Neutrophil (primary cell): Measurements from ENCODE around the gene KRTAP4-8.
"Not testable (repeated sequence)": the region's sequence is repeated elsewhere in the genome, so short reads cannot be mapped to it uniquely, and the experiment has no call there.

ENCODE experiments used
- H3K27ac ChIP-seq: fragments of 200-600 bp; sonication (generic); 2 replicates; pipeline ENCODE4 v1.5.1; 2016; ENCODE audit warnings: mild to moderate bottlenecking, moderate library complexity
- H3K27me3 ChIP-seq: fragments of 200-600 bp; sonication (generic); 2 replicates; pipeline ENCODE4 v1.6.0; 2016; ENCODE audit warnings: mild to moderate bottlenecking
- H3K36me3 ChIP-seq: fragments of 200-600 bp; sonication (generic); 2 replicates; pipeline ENCODE4 v1.5.1; 2017
- H3K4me1 ChIP-seq, 2 experiments: fragments of 200-600 bp in 1 of 2; sonication (generic) in 1 of 2; 1 replicate in 1 of 2; 2 replicates in 1 of 2; pipeline versions ENCODE4 v1.5.1 to v1.6.1; 2013 to 2016; ENCODE audit warnings: low read depth in 1 of 2, low read length in 1 of 2, mild to moderate bottlenecking in 1 of 2, moderate library complexity in 1 of 2; ENCODE audit not compliant: control insufficient read depth in 1 of 2, insufficient read depth in 1 of 2
- H3K4me3 ChIP-seq, 2 experiments: fragments of 200-600 bp in 1 of 2; sonication (generic) in 1 of 2; 1 replicate in 1 of 2; 2 replicates in 1 of 2; pipeline ENCODE4 v1.5.1; 2013 to 2016; ENCODE audit warnings: low read depth in 1 of 2, low read length in 1 of 2, mild to moderate bottlenecking in 1 of 2, moderate library complexity in 1 of 2
- H3K9me3 ChIP-seq: fragments of 200-600 bp; sonication (generic); 2 replicates; pipeline ENCODE4 v1.5.1; 2016
- TF ChIP-seq, protein P1 (sequence below): fragments of 200-600 bp; sonication (generic); IDR thresholded peaks from 2 replicates; pipeline ENCODE4 v1.5.1; 2016; ENCODE audit warnings: antibody characterized with exemption

The KRTAP4-8 gene

DNA sequence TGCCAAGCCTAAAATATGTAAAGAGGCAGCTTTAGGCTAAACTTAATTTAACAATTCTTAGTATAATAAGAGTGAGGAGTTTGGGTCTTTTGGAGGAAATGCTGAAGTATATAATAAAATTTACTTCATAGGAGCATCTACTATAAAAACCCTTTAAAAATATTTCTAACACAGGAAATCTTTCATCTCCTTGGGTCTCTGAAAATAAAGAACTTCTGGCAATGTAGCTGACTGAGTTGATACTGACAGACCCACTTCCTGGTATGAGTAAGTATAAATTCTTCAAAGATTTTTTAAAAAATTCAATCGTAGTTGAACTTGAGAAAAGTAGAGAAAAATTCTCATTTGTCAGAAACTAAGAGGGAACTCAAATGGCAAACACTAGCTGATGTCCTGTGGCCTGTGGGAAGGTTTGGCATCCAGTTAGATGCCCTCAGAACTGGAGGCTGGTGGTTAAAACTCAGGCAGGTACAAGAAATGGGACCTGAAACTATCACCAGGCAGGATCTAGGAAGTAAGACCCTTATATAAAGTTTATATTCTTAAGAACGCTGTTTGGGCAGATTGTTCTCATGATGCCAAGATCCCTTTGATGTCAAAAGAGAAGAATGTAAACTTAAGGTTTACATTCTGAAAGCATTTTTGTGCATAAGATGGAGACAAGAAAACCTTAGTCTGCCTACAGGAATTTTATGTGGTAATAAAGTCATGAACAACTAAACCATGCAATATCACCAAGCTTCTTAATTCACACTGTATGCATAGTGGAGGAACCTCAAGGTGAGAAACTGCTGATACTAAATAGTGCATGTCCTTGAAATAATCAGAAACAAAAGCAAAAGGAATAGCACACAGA, 36.2 kb upstream of the KRTAP4-8 start:
- Histone ChIP-seq H3K27ac (no peak overlapping the region), H3K4me1 (no peaks in the 10 kb centered on the region), H3K27me3 (no peaks in the 10 kb centered on the region), H3K36me3 (no peaks in the 10 kb centered on the region), H3K9me3 (no peaks in the 10 kb centered on the region), H3K4me3 (no peak overlapping the region)
- TF ChIP-seq, protein P1, sequence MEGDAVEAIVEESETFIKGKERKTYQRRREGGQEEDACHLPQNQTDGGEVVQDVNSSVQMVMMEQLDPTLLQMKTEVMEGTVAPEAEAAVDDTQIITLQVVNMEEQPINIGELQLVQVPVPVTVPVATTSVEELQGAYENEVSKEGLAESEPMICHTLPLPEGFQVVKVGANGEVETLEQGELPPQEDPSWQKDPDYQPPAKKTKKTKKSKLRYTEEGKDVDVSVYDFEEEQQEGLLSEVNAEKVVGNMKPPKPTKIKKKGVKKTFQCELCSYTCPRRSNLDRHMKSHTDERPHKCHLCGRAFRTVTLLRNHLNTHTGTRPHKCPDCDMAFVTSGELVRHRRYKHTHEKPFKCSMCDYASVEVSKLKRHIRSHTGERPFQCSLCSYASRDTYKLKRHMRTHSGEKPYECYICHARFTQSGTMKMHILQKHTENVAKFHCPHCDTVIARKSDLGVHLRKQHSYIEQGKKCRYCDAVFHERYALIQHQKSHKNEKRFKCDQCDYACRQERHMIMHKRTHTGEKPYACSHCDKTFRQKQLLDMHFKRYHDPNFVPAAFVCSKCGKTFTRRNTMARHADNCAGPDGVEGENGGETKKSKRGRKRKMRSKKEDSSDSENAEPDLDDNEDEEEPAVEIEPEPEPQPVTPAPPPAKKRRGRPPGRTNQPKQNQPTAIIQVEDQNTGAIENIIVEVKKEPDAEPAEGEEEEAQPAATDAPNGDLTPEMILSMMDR: no peak

DNA sequence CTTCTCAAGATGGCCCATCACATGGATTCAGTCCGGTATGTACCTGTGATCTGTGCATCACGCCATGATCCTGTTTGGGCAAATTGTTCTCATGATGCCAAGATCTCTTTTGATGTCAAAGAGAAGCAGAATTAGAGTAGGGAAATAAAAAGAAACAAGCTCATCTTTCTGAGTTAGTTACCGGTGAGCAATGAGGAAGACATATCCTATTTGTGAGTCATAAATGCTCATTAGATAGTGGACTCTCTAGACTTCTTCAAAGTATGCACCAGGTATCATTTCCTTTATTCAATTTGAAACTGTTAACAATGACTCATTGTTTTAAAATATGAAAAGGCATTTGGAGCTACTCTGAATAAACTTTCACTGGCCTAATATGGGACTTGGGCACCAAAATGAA, 34.0 kb upstream of the KRTAP4-8 start:
- Histone ChIP-seq H3K4me3 (no peak overlapping the region), H3K4me1 (no peaks in the 10 kb centered on the region), H3K27me3 (no peaks in the 10 kb centered on the region), H3K27ac (no peak overlapping the region), H3K9me3 (no peaks in the 10 kb centered on the region), H3K36me3 (no peaks in the 10 kb centered on the region)
- TF ChIP-seq, protein P1: no peak

DNA sequence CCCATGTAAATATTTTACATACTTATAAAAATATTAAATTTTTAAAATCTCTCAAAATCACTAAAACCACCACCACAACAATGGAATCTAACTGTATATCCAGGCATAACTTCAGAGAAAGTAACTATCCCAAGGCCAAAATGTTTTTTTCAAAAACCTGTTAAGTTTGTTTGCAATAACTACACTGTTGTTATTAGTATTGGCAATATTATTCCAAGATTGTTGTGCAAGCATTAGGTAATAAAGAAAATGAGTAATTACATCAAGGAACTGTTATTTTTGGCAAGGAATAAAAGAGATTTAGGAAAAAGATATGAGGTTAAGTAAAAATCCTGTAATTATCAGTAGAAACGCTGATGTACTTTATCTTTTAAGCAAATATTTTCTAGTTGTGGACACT, 29.4 kb upstream of the KRTAP4-8 start:
- Histone ChIP-seq H3K9me3 (no peaks in the 10 kb centered on the region), H3K4me3 (no peak overlapping the region), H3K27ac (no peak overlapping the region), H3K27me3 (no peaks in the 10 kb centered on the region), H3K36me3 (no peaks in the 10 kb centered on the region), H3K4me1 (peaks cover 5 to 14% of the 10 kb centered on the region in 2 experiments)
- TF ChIP-seq, protein P1: no peak

DNA sequence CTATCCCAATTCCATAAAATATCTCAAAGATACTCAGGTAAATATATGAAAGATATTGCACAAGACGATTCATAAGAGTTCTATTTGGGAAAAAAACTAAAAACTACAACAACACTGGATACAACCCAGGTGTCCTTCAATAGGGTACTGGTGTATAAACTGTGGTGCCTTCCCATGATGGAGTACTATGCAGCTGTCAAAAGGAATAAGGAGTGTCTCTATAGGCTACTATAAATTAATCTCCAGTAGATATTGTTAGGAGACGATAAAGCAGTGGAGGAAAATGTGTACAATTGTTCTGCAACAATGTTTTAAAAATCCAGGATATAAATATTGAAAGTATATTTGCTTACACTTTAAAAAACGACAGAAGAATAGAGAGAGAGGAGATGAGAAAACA, 28.5 kb upstream of the KRTAP4-8 start:
- Histone ChIP-seq H3K36me3 (no peaks in the 10 kb centered on the region), H3K4me3 (no peak overlapping the region), H3K27ac (no peak overlapping the region), H3K27me3 (no peaks in the 10 kb centered on the region), H3K9me3 (no peaks in the 10 kb centered on the region), H3K4me1 (peaks cover 5 to 14% of the 10 kb centered on the region in 2 experiments)
- TF ChIP-seq, protein P1: no peak

DNA sequence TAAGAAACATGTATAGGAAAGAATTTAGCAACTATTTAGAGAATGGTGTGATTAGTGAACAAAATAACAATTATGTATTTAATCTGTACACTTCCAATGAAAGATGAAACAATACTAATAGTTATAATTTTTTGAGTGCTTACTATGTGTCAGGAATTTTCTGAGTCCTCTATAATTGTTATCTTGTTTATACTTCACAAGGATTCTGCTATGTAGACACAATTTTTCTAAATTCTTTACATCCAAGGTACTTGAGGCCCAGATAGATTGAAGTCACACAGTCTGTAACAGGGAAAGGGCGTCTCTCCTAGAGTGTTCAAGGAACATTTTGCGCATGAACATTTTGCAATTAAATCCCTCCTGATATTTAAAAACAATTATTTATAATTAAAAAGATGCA, 27.1 kb upstream of the KRTAP4-8 start:
- Histone ChIP-seq H3K36me3 (no peaks in the 10 kb centered on the region), H3K4me3 (no peak overlapping the region), H3K4me1 (peaks cover 5 to 19% of the 10 kb centered on the region in 2 experiments), H3K27ac (no peak overlapping the region), H3K9me3 (no peaks in the 10 kb centered on the region), H3K27me3 (no peaks in the 10 kb centered on the region)
- TF ChIP-seq, protein P1: no peak

DNA sequence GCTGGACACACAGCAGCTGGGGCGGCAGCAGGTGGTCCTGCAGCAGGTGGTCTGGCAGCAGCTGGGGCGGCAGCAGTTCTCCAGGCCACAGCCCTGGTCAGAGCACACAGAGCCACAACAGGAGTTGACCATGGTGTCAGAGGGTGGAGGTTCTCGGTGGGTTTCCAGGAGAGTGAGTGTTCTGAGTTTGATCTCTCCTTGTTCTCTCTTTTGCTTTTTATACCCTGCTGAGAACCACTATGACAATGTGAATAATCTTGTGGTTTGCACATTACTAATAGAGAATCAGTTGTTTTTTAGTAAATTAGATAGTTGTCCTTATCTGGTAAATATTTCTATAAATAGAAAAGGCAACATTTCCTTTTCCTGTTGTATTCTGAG, 26.0 kb upstream of the KRTAP4-8 start, which contains the start of gene KRTAP4-12:
Gene KRTAP4-12, minus strand, starts transcription at position 192 of the 381 bp plus-strand sequence. Its CDS starts 60 bp downstream, at position 132.
- peaks cover 5 to 21% of the 10 kb centered on the region in 2 experiments for H3K4me1 ChIP-seq
- not testable (repeated sequence) for H3K36me3 ChIP-seq, H3K9me3 ChIP-seq, H3K27me3 ChIP-seq, H3K4me3 ChIP-seq, H3K27ac ChIP-seq

DNA sequence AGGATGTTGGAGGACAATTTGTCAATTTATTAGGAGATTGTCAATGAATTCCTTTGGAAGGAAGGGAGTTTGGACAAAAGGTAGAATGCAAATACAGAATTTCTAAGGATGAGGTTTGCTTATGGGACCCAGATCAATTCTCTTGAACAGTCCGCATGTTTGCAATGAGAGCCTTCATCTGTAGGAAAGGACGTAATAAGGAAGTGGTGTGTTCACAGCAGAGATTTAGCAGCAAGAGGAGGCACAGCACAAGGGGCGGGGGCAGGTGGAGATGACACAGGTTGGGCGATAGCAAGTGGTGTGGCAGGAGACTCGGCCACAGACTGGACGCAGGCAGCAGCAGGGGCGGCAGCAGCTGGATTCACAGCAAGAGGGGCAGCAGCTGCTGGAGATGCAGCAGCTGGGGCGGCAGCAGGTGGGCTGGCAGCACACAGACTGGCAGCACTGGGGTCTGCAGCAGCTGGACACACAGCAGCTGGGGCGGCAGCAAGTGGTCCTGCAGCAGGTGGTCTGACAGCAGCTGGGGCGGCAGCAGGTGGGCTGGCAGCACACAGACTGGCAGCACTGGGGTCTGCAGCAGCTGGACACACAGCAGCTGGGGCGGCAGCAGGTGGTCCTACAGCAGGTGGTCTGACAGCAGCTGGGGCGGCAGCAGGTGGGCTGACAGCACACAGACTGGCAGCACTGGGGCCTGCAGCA, 25.5 kb upstream of the KRTAP4-8 start:
- not testable (repeated sequence) for H3K27ac ChIP-seq, H3K36me3 ChIP-seq, H3K27me3 ChIP-seq, H3K9me3 ChIP-seq, H3K4me3 ChIP-seq
- H3K4me1 ChIP-seq: peaks cover 5 to 21% of the 10 kb centered on the region in 2 experiments
